Measurements from ENCODE around the gene NFKBIL1. TPM values are rescaled to one million over a fixed set of nuclear protein-coding genes. Genes with fewer than 3 reads are reported as not detected.
"Not testable (repeated sequence)": the region's sequence is repeated elsewhere in the genome, so short reads cannot be mapped to it uniquely, and the experiment has no call there.

Gene NFKBIL1, protein sequence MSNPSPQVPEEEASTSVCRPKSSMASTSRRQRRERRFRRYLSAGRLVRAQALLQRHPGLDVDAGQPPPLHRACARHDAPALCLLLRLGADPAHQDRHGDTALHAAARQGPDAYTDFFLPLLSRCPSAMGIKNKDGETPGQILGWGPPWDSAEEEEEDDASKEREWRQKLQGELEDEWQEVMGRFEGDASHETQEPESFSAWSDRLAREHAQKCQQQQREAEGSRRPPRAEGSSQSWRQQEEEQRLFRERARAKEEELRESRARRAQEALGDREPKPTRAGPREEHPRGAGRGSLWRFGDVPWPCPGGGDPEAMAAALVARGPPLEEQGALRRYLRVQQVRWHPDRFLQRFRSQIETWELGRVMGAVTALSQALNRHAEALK
- total RNA-seq (ENCODE audit: insufficient read depth, low replicate concordance): 28.6 TPM

DNA sequence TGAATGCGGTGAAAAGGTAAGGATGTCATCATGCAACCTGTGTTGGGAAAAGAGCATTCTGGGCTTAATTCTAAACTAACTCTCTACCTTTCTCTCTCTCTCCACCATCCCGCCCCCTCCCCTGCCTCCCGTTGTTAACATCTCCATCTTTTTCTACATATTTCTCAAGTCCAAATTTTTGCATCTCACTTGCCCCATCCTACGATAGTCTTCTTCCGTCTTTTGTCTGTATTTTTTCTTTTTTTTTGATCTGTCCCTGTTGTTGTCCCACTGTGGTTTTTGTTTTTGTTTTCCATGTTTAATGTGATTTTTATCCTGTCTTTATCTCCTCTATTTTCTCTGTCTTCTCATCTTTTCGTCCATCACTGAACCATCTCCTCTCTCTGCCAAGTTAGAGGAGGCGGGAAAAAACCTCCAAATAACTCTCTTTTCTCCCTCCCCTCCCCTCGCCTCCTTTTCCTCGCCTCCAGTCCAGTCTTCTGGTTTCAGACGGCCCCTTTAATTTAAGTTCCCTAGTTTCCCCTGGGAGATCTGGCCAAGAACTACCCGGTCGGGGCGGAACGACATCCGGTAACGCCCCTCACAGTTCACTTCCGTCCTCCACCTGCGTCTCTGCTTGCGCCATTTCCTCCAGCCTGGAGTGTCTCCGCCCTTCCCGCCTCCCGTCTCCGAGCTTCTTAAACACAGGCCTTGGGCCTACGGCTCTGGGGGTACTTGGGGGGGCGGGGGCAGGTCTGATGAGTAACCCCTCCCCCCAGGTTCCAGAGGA, at the start of gene NFKBIL1:
Gene NFKBIL1 (plus strand): TSS at position 651 of the 769 bp plus-strand sequence. CDS start 87 bp downstream, at position 738.
- peak; percentile 99 for DNase-seq (ENCODE audit: low spot score)

DNA sequence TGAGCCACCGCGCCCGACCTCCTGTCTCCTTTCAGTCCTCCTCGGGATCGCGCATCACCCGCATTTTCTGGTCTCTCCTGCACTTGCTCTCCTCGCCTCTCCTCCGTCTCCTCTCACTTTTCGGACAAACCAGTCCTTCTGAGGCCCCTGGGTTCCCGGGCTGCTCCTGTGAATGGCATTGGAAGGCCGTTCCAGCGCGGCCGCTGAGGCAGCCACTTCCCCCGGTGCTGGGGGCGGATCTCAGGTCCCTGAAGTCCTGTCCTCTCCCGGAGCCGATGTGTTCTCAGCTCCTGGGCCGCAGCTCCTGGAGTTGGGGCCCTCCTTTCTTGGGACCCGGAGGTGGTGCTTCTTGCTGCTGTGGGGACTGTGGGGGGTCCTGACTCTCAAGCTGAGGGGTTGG, 48.7 kb upstream of the NFKBIL1 start:
- no peak for DNase-seq (ENCODE audit: low spot score)

DNA sequence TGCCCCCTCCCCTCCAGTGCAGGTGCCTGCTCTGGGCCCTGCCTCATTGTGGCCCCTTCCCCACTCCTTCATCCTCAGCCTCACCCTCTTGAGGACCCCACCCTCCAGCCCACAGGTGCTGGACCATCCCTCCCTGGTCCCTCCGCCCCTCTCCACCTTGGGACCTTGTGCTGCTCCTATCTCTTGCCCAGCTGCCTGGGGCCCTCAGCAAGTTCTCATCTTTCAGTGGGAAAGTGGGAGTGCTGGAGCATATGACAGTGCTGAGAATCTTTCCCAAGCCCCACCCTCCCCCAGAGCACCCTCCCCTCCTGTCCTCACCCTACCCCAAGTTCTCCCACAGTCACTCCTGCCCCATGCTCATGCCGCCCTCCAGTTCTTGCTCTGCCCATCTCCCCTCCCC, 47.8 kb upstream of the NFKBIL1 start:
- DNase-seq (ENCODE audit: low spot score): not testable (repeated sequence)

DNA sequence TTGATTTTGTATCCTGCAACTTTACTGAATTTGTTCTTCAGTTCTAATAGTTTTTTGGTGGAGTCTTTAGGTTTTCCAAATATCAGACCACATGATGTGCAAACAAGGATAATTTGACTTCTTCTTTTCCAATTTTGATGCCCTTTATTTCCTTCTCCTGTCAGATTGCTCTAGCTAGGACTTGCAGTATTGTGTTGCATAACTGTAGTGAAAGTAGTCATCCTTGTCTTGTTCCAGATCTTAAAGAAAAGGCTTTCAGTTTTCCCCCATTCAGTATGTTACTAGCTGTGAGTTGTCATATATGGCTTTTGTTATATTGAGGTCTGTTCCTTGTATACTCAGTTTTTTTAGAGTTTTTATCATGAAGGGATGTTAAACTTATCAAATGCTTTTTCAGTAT, 44.8 kb upstream of the NFKBIL1 start:
- DNase-seq (ENCODE audit: low spot score): no peak

DNA sequence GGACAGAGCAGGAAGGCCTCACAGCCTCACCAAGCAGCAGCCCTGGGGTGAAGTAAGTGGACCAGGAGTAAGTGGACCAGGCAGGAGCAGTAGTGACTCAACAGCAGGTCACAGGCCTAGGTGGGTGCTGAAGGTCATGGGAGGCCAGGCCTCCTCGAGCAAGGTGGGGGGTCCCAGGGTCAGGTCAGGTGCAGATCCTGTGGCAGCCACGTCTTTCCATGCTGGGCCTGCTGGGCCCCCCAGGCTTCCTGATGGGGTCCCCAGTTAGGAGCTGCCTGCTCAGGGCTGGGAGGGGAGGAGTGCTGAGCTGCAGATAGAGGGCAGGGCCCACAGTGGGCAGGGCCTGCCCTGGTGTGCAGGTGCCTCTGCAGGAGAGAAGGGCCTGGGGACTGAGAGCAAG, 38.4 kb upstream of the NFKBIL1 start:
- not testable (repeated sequence) for DNase-seq (ENCODE audit: low spot score)

DNA sequence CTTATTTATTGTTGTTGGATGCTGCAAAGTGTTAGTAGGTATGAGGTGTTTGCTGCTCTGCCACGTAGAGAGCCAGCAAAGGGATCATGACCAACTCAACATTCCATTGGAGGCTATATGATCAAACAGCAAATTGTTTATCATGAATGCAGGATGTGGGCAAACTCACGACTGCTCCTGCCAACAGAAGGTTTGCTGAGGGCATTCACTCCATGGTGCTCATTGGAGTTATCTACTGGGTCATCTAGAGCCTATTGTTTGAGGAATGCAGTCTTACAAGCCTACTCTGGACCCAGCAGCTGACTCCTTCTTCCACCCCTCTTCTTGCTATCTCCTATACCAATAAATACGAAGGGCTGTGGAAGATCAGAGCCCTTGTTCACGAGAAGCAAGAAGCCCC, 37.4 kb upstream of the NFKBIL1 start:
- DNase-seq (ENCODE audit: low spot score): no peak

DNA sequence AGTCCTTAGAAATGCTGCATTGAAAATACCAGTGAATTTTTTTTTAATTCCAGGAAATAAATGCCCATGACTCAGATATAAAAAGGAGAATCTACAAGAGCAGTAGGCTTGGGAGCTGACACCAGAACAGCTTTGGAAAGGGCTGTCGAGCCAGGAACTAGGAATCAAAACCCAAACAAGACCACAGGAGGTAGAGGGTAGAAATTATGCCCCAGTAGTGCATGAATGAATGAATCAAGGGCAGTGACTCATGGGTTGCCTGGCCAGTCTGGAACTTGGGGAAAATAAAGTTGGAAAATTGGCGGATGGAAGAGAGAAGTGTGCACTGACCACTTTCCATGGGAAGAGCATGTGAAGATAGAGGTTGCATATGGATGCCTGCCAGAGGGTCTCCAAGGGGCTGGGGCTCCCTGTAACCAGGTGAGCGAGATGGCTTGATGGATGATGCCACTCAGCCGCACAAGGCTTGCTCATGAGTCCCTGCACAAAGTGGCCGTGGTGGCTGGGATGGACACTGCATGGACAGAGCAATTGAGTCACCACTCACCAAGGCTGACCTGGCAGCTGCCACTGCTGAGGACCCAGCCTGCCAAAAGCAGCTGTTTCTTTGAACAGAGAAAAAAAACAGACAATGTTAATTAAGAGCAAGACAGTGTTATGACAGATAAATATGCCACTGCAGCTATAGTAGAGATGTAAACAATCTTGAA, 33.8 kb upstream of the NFKBIL1 start:
- DNase-seq (ENCODE audit: low spot score): no peak

DNA sequence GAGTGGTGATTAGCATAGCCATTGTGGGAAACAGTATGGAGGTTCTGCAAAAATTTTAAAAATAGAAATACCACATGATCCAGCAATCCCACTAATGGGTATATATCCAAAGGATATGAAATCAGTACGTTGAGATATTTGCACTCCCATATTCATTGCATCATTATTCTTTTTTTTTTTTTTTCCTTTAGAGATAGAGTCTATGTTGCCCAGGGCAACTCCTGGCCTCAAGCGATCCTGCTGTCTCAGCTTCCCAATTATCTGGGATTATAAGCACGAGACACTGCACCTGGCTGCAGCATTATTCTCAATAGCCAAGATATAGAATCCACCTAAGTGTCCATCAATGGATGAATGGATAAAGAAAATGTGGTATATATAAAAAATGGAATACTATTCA, 25.6 kb upstream of the NFKBIL1 start:
- no peak for DNase-seq (ENCODE audit: low spot score)

DNA sequence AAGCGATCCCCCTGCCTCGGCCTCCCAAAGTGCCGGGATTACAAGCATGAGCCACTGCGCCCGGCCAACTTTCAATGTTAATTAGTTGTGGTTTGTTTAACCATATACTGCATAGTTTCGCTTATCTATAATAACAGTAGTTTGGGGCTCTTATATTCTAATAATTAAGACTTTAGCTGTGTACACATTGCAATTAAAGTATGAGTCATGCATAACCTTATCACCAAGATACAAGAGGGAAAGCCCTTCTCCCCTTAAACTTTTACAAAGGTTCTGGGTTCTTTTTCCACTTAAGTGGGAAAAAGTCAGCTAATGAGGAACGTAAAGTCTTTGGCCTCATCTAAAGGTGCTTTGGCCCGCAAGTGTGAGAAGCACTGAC, 21.9 kb upstream of the NFKBIL1 start:
- no peak for DNase-seq (ENCODE audit: low spot score)

DNA sequence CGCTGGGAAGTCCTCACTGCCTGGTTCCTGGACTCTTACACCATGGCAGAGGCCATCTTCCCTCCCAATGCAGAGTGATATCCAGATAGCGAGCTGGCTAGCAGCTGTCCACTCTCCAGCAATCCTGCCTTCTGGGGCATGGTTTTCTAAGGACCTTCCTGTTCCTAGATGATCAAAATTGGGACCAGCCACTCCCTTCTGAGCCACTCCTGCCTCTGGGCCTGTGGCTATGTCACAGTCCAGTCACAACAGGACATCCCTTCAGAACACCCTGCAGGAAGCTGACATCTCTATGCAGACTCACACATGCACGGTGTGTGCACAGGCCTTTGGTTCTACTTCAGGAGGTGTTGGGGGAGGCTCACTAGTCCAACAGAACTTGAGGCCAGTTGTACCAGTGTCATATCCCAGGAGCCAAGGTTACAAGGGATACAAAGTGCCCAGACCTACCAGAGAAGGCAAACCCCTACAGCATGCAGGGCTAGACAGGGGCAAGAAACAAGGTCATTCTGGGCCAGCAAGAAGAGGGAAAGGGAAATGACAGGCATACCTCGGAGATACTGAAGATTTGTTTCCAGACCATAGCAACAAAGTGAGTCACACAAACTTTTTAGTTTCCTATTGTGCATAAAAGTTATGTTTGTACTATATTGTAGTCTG, 21.3 kb upstream of the NFKBIL1 start:
- DNase-seq (ENCODE audit: low spot score): no peak

DNA sequence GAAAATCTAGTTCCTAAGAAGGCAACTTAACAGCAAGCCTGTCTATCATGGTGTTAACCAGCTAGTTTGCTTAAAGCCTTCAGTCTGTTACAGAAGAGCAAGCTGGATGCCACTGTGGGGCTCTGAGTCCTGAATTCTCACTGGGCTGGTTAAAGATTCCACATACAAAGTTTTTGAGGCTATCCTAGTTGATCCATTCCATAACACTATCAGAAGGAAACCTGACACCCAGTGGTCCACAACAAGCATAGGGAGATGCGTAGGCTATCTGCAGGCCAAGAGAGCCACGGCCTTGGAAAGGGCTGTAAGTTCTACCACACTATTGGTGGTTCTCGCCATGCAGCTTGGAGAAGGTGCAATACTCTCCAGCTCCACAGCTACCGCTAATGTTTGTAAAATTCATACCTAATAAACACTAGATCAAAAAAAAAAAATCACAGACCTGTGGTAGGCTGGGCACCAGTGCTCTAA, 19.1 kb upstream of the NFKBIL1 start:
- DNase-seq (ENCODE audit: low spot score): no peak

DNA sequence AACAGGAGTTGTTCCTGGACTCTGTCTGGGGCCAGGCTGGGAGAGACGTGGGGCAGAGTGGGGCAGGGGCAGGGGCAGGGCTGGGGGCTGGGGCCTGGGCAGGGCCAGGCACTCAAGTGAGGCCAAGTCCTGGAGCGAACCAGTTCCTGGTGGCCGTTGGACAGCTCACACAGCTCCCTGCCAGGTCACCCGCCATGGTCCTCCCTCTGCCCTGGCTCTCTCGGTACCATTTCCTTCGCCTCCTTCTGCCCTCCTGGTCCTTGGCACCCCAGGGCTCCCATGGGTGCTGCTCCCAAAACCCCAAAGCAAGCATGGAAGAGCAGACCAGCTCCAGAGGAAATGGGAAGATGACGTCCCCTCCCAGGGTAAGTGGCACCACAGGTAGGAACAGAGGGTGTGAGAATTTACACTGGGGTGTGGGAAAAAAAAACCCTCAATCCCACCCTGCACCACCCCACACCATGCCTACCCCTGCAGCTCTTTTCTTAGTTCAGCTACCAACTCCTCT, 18.5 kb upstream of the NFKBIL1 start, which contains the start of gene MCCD1:
Gene MCCD1 (plus strand): TSS at position 142 of the 508 bp plus-strand sequence. CDS start 53 bp downstream, at position 195.
- DNase-seq (ENCODE audit: low spot score): no peak

DNA sequence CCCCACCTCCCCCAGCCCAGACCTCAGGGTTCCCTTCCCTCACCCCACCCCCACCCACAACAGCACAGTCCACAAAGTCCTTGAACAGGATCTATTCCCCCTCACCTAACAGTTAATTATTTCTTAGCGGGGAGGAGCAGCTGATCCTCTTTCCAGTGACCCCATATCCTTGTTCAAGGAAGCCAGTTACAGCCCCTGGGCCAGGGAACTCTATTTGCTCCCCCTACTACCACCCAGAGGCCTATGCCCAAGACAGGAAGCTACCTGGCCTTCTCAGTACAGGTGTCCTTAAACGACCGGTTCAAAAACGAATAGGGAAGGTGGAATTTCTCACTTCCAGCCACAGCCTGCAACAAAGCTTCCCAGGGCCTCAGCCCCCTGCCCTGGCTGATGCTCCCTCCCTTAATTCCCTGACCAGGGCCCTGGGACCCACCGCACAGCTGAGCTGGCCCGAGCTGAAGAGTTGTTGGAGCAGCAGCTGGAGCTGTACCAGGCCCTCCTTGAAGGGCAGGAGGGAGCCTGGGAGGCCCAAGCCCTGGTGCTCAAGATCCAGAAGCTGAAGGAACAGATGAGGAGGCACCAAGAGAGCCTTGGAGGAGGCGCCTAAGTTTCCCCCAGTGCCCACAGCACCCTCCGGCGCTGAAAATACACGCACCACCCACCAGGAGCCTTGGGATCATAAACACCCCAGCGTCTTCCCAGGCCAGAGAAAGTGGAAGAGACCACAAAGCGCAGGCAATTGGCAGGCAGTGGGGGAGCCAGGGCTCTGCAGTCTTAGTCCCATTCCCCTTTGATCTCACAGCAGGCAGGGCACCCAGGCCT, 17.9 kb upstream of the NFKBIL1 start:
- DNase-seq (ENCODE audit: low spot score): no peak

DNA sequence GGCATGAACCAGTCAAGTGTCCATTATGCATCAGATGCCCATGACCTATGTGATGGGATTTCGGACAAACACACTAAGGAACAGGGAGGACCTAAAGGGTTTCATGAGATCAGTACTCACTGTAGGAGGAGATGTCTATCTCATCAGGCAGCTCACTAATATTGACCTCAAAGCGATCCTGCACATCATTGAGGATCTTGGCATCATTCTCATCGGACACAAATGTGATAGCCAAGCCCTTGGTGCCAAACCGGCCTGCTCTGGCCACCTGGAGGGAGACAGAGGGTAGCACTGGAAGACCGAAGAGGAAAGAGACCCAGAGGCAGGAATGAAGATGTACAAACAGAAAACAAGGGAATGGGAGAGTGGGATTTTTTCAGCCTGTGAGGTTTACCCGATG, 16.7 kb upstream of the NFKBIL1 start:
- no peak for DNase-seq (ENCODE audit: low spot score)

DNA sequence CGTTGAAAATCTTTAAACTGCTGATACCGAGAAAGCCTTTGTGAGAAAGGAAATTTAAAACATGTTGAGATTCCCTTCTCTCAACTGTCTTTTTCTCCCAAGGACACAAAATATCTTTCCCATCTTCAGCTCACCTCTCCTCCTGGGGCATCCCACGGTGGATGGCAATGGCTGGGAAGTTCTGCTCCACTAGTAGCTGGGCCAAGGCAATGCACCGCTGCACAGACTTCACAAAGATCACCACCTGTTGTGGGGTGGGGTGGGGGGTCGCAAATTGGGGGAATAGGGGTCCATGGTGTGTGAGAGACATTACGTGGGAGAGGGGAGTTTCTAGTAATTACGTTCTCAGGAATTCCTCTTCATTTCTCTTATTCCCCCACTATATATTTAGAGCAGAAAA, 16.2 kb upstream of the NFKBIL1 start:
- no peak for DNase-seq (ENCODE audit: low spot score)

DNA sequence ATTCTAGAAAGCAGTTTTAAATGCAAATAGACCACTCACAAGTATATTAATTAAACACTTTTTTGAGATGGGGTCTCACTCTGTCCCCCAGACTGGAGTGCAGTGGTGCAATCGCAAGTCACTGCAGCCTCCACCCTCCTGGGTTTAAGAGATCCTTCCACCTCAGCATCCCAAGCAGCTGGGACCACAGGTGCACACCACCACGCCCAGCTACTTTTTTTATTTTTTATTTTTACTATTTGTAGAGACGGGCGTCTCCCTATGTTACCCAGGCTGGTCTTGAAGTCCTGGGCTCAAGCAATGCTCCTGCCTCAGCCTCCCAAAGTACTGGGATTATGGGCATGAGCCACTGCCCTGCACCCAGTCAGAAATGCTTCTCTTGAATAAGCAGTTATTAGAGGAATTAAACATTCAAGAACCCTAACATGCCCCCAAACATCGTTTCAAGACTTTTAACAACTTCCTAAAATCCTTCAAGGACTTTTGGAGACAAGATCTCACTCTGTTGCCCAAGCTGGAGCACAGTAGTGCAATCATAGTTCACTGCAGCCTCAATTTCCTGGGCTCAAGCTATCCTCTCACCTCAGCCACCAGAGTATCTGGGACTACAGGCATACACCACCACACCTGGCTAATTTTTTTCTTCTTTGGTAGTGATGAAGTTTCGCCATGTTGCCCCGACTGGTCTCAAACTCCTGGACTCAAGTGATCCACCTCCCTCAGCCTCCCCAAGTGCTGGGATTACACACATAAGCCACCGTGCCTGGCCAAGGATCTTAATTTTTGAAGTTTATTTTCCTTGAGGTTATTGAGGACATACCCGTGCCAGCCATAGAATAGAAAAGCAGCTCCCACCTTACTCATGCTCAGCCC, 15.4 kb upstream of the NFKBIL1 start:
- no peak for DNase-seq (ENCODE audit: low spot score)

DNA sequence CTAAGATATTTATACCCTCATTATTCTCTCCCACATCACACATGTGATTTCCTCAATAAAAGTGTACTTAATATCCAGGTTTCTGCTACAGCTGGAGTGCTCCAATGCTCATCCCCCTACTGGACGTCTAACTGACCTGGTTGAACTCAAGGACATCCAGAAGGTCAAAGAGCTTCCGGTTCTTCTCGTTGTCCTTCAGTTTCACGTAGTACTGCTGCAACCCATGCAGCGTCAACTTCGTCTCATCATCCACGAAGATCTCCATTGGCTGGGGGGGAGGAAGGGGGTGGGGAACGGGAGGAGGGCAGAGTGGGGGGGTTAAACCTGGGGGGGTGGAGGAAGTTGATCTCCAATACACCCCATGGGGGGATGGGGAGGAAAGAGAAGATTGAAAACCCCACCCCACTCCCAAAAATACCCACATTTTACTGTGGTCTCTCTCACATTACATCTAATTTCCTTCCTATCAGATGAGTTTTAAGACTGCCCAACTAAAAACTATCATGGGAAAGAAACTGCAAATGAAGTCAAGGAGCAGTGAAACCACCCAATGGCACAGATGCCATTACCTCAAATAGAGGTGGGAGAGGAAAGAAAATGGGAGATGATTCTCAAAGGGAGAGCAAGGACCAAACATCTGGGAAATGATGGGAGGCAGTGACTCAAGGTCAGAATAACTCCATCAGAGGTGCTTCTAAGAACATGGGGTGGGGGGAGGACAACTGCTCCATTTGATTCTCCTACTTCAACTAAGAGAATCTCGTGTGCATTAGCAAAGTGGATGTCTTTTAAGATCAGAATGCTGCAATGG, 14.6 kb upstream of the NFKBIL1 start:
- no peak for DNase-seq (ENCODE audit: low spot score)

DNA sequence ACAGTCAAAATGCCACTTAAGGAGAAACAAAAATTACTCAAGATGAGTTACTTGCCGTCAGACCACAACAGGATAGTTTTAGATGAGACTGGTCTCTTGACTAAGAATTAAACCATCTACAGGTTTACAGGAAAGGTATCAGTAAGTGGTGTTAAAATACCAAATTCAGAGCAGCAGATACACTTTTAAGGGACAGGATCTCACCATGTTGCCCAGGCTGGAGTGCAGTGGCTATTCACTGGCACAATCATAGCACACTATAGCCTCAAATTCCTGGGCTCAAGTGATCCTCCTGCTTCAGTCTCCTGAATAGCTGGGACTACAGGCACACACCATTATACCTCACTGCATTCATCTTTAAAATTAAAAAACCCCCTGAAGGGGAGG, 14.0 kb upstream of the NFKBIL1 start:
- no peak for DNase-seq (ENCODE audit: low spot score)

DNA sequence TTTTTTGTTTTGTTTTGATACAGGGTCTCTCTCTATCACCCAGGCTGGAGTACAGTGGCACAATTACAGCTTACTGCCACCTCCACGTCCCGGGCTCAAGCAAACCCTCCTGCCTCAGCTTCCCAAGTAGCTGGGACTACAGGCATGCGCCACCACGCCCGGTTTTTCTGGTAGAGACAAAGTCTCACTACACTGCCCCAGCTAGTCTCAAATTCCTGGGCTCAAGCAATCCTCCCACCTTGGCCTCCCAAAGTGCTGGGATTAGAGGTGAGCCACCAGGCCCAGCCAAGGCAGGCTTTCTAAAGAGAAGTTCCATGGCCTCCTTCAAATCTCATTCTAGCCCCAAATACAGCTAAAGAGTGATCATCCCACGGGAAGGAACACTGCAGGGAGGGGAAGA, 13.4 kb upstream of the NFKBIL1 start:
- DNase-seq (ENCODE audit: low spot score): no peak

All from umbilical cord (tissue), 2 donors.